Suprapubic skin (tissue), 4 donors: ENCODE data around the gene ZBTB17. TPM values are rescaled to one million over a fixed set of nuclear protein-coding genes. Genes with fewer than 3 reads are reported as not detected.
"Not testable (repeated sequence)": the region's sequence is repeated elsewhere in the genome, so short reads cannot be mapped to it uniquely, and the experiment has no call there.

Experiments used
- DNase-seq, 2 donors: peaks; one replicate each; pipeline ENCODE4 v3.0.0-alpha.2; 2019; ENCODE audit warnings: low spot score in 2 of 2
- H3K27ac ChIP-seq: fragments of 200-600 bp; sonication (generic); one replicate; pipeline ENCODE4 v1.5.1; 2019
- H3K27me3 ChIP-seq: fragments of 200-600 bp; sonication (generic); one replicate; pipeline ENCODE4 v1.5.1; 2019
- H3K36me3 ChIP-seq: fragments of 200-600 bp; sonication (generic); one replicate; pipeline ENCODE4 v1.5.1; 2019
- H3K4me1 ChIP-seq: fragments of 200-600 bp; sonication (generic); one replicate; pipeline ENCODE4 v1.5.1; 2019
- H3K4me3 ChIP-seq: fragments of 200-600 bp; sonication (generic); one replicate; pipeline ENCODE4 v1.5.1; 2019; ENCODE audit warnings: mild to moderate bottlenecking
- H3K9me3 ChIP-seq: fragments of 200-600 bp; sonication (generic); one replicate; pipeline ENCODE4 v1.5.1; 2019
- CTCF ChIP-seq, 2 donors: fragments of 200-600 bp in 1 of 2; fragments of 450-650 bp in 1 of 2; sonication (generic) in 1 of 2; IDR thresholded peaks; one replicate each; pipeline ENCODE4 v1.5.1; 2016 to 2019; ENCODE audit warnings: antibody characterized with exemption in 2 of 2, mild to moderate bottlenecking in 1 of 2, moderate library complexity in 1 of 2
- EP300 ChIP-seq: sonication (generic); formaldehyde crosslinking; IDR thresholded peaks from one replicate; pipeline ENCODE4 v1.6.1; 2017; ENCODE audit warnings: antibody characterized with exemption
- POLR2A ChIP-seq, 2 donors: fragments of 450-650 bp; IDR thresholded peaks; one replicate each; pipeline ENCODE4 v1.6.1; 2017; ENCODE audit warnings: antibody characterized with exemption in 2 of 2, mild to moderate bottlenecking in 2 of 2, moderate library complexity in 2 of 2
- POLR2AphosphoS5 ChIP-seq, 3 donors: sonication (generic); formaldehyde crosslinking; IDR thresholded peaks; one replicate each; pipeline ENCODE4 v1.6.1; 2017; ENCODE audit warnings: antibody characterized with exemption in 3 of 3
- WGBS: methylation state at CpG from one replicate; pipeline ENCODE4 v1.1.5; 2018; 5-methylcytosine and 5-hydroxymethylcytosine counted together
- total RNA-seq, 4 donors: library from RNA; depleted of rRNA; stranded (reverse); fragments of >200 nt; gene quantifications; one replicate each; pipeline ENCODE4 v1.1.0, GENCODE V29; 2016

The ZBTB17 gene
- total RNA-seq, 4 donors from 2014 or later: 27.2 to 44.4 (median 34.1) TPM

GRCh38 chr1:15932612-15933011, 43.3 kb downstream of the ZBTB17 start:
- no peaks in the 10 kb centered on the region for H3K27me3 ChIP-seq
- peaks cover under 1% of the 10 kb centered on the region for H3K4me1 ChIP-seq
- 89% methylated on average over 9 of the region's 9 CpGs for WGBS
- no peak overlapping the region for H3K4me3 ChIP-seq
- TF ChIP-seq CTCF (IDR thresholded peaks at IDR 0.05) (no peak), POLR2A (IDR thresholded peaks at IDR 0.05) (no peak), EP300 (no peak), POLR2AphosphoS5 (IDR thresholded peaks at IDR 0.05) (no peak)
- DNase-seq: no peak
- no peak overlapping the region for H3K27ac ChIP-seq
- H3K36me3 ChIP-seq: peaks cover 100% of the 10 kb centered on the region
- no peaks in the 10 kb centered on the region for H3K9me3 ChIP-seq

- 96% methylated on average over 19 of the region's 19 CpGs for WGBS
- no peak for DNase-seq
- H3K9me3 ChIP-seq: no peaks in the 10 kb centered on the region
- no peak overlapping the region for H3K27ac ChIP-seq
- H3K27me3 ChIP-seq: no peaks in the 10 kb centered on the region
- no peak for TF ChIP-seq CTCF (IDR thresholded peaks at IDR 0.05)
- no peak for TF ChIP-seq POLR2AphosphoS5 (IDR thresholded peaks at IDR 0.05)
- no peak for TF ChIP-seq EP300
- no peak for TF ChIP-seq POLR2A (IDR thresholded peaks at IDR 0.05)
- H3K4me3 ChIP-seq: no peak overlapping the region
- H3K36me3 ChIP-seq: peaks cover 100% of the 10 kb centered on the region
- H3K4me1 ChIP-seq: no peaks in the 10 kb centered on the region
These were observed 44.0 kb downstream of the ZBTB17 start for GRCh38 chr1:15931884-15932283.

DNA sequence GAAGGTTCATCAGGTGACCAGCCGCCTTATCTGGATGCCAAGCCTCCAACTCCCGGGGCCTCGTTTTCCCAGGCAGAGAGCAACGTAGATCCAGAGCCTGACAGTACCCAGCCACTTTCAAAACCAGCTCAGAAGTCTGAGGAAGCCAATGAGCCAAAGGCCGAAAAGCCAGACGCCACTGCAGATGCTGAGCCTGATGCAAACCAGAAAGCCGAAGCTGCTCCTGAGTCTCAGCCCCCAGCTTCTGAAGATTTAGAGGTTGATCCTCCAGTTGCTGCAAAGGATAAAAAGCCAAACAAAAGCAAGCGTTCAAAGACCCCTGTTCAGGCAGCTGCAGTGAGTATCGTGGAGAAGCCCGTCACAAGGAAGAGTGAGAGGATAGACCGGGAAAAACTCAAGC, 44.5 kb downstream of the ZBTB17 start:
- H3K27ac ChIP-seq: no peak overlapping the region
- H3K4me3 ChIP-seq: no peak overlapping the region
- H3K9me3 ChIP-seq: no peaks in the 10 kb centered on the region
- peaks cover 100% of the 10 kb centered on the region for H3K36me3 ChIP-seq
- no peak for DNase-seq
- TF ChIP-seq POLR2AphosphoS5 (IDR thresholded peaks at IDR 0.05): no peak
- no peak for TF ChIP-seq POLR2A (IDR thresholded peaks at IDR 0.05)
- TF ChIP-seq CTCF (IDR thresholded peaks at IDR 0.05): no peak
- TF ChIP-seq EP300: no peak
- no peaks in the 10 kb centered on the region for H3K27me3 ChIP-seq
- WGBS: 96% methylated on average over 10 of the region's 11 CpGs
- H3K4me1 ChIP-seq: no peaks in the 10 kb centered on the region

GRCh38 chr1:15928971-15929965, 46.6 kb downstream of the ZBTB17 start:
- H3K4me3 ChIP-seq: no peak overlapping the region
- H3K4me1 ChIP-seq: no peaks in the 10 kb centered on the region
- H3K9me3 ChIP-seq: no peaks in the 10 kb centered on the region
- H3K36me3 ChIP-seq: peaks cover 99% of the 10 kb centered on the region
- H3K27ac ChIP-seq: no peak overlapping the region
- no peak for TF ChIP-seq CTCF (IDR thresholded peaks at IDR 0.05)
- no peak for TF ChIP-seq POLR2AphosphoS5 (IDR thresholded peaks at IDR 0.05)
- TF ChIP-seq EP300: no peak
- no peak for TF ChIP-seq POLR2A (IDR thresholded peaks at IDR 0.05)
- H3K27me3 ChIP-seq: no peaks in the 10 kb centered on the region
- DNase-seq: no peak
- 82% methylated on average over 17 of the region's 17 CpGs for WGBS

DNA sequence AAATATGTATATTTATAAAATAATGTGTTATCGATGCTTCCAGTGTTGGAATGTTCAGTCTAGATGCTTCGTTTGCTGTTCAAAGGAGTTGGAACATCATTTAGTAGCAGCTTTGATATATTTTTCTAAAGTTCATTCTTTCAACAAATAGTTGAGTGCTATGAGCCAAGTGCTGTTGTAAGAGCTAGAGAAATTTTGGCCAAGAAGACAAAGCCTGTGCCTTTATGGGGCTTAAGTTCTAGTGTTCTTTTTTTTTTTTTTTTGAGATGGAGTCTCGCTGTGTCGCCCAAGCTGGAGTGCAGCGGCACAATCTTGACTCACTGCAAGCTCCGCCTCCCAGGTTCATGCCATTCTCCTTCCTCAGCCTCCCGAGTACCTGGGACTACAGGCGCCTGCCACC, 49.5 kb downstream of the ZBTB17 start:
- H3K9me3 ChIP-seq, DNase-seq, H3K27ac ChIP-seq, H3K4me3 ChIP-seq, H3K27me3 ChIP-seq, H3K4me1 ChIP-seq: not testable (repeated sequence)
- 78% methylated on average over 8 of the region's 8 CpGs for WGBS
- H3K36me3 ChIP-seq: peaks cover 86% of the 10 kb centered on the region
